Measurements from ENCODE around the gene SPPL3.
"Not testable (repeated sequence)": the region's sequence is repeated elsewhere in the genome, so short reads cannot be mapped to it uniquely, and the experiment has no call there.

The SPPL3 gene

GRCh38 chr12:120904197-120904773 lies at the start of gene SPPL3:
SPPL3 (minus strand) TSS chr12:120904358; CDS start chr12:120903867, 491 bp downstream.
- peak; percentile 76 for DNase-seq

GRCh38 chr12:120950807-120951206 lies 46.6 kb upstream of the SPPL3 start:
- no peak for DNase-seq

GRCh38 chr12:120950260-120950799 lies 46.2 kb upstream of the SPPL3 start:
- DNase-seq = not testable (repeated sequence)

GRCh38 chr12:120945516-120945915 lies 41.4 kb upstream of the SPPL3 start:
- DNase-seq = not testable (repeated sequence)

- DNase-seq = no peak
Measured at GRCh38 chr12:120944645-120945217, 40.6 kb upstream of the SPPL3 start.

GRCh38 chr12:120943482-120943881 lies 39.3 kb upstream of the SPPL3 start:
- DNase-seq = no peak

- no peak for DNase-seq
Measured at GRCh38 chr12:120941846-120942405, 37.8 kb upstream of the SPPL3 start.

- no peak for DNase-seq
Measured at GRCh38 chr12:120941412-120941811, 37.3 kb upstream of the SPPL3 start.

GRCh38 chr12:120940799-120941198 lies 36.6 kb upstream of the SPPL3 start:
- DNase-seq = no peak

GRCh38 chr12:120940006-120940405 lies 35.8 kb upstream of the SPPL3 start:
- no peak for DNase-seq

GRCh38 chr12:120939523-120939922 lies 35.4 kb upstream of the SPPL3 start:
- no peak for DNase-seq

- DNase-seq = no peak
Measured at GRCh38 chr12:120938496-120938895, 34.3 kb upstream of the SPPL3 start.

GRCh38 chr12:120936197-120936596 lies 32.0 kb upstream of the SPPL3 start:
- DNase-seq = no peak

- DNase-seq = no peak
Measured at GRCh38 chr12:120933786-120934185, 29.6 kb upstream of the SPPL3 start.

GRCh38 chr12:120932956-120933526 lies 28.9 kb upstream of the SPPL3 start:
- DNase-seq = no peak

- DNase-seq = no peak
Measured at GRCh38 chr12:120932058-120932457, 27.9 kb upstream of the SPPL3 start.

GRCh38 chr12:120930032-120930431 lies 25.9 kb upstream of the SPPL3 start:
- DNase-seq = no peak

- DNase-seq = no peak
Measured at GRCh38 chr12:120928864-120929652, 24.9 kb upstream of the SPPL3 start.

GRCh38 chr12:120925740-120926563 lies 21.8 kb upstream of the SPPL3 start:
- no peak for DNase-seq

- no peak for DNase-seq
Measured at GRCh38 chr12:120922279-120922678, 18.1 kb upstream of the SPPL3 start.

- no peak for DNase-seq
Measured at GRCh38 chr12:120921637-120922036, 17.5 kb upstream of the SPPL3 start.

GRCh38 chr12:120920178-120920577 lies 16.0 kb upstream of the SPPL3 start:
- no peak for DNase-seq

Data from T1000 (cell line).